SK-N-SH (cell line): Measurements from ENCODE around the gene SCAMP2. TPM values are rescaled to one million over a fixed set of nuclear protein-coding genes. Genes with fewer than 3 reads are reported as not detected.

Experiments used
- CTCF ChIA-PET: fragments of 300-600, 350-600 bp; formaldehyde crosslinking; extraction: SDS; loops from one replicate; lab custom pipeline; 2021; lab: Yijun Ruan, JAX
- POLR2A ChIA-PET: fragments of 350-600 bp; sonication (Branson Sonifier 250); formaldehyde crosslinking; extraction: SDS; loops from one replicate; lab custom pipeline; 2020; ENCODE audit warnings: antibody characterized with exemption, inconsistent platforms; lab: Yijun Ruan, JAX
- DNase-seq: peaks from one replicate; pipeline ENCODE4 v3.0.0; 2012
- H2AFZ ChIP-seq: fragments of 200-600 bp; sonication (generic); 2 replicates; pipeline ENCODE4 v1.8.1; 2016; ENCODE audit warnings: antibody characterized with exemption, mild to moderate bottlenecking, low read depth
- H3F3A ChIP-seq: fragments of 200-600 bp; sonication (generic); replicated peaks from 2 replicates; pipeline ENCODE3; 2016; ENCODE audit warnings: antibody characterized with exemption, mild to moderate bottlenecking; ENCODE audit not compliant: insufficient read depth
- H3K27ac ChIP-seq, 2 experiments: fragments of 200-500 bp in 1 of 2; fragments of 200-600 bp in 1 of 2; sonication (Bioruptor generic) in 1 of 2; sonication (generic), shearing (Covaris generic) in 1 of 2; 2 replicates each; pipeline versions ENCODE4 v1.5.1 to v1.6.1; 2014 to 2016; ENCODE audit warnings: low read depth in 2 of 2, inconsistent platforms in 1 of 2, low read length in 1 of 2, mild to moderate bottlenecking in 1 of 2, mixed read lengths in 1 of 2
- H3K27me3 ChIP-seq: fragments of 200-600 bp; sonication (generic), shearing (Covaris generic); 2 replicates; pipeline ENCODE4 v1.6.1; 2016; ENCODE audit warnings: mixed run types; ENCODE audit not compliant: insufficient read depth
- H3K36me3 ChIP-seq, 2 experiments: fragments of 200-500 bp in 1 of 2; fragments of 200-600 bp in 1 of 2; sonication (Bioruptor generic) in 1 of 2; sonication (generic) in 1 of 2; replicated peaks in 1 of 2; 2 replicates each; pipeline versions ENCODE3 to v1.5.1; 2014 to 2016; ENCODE audit warnings: low read length in 1 of 2, mild to moderate bottlenecking in 1 of 2; ENCODE audit not compliant: insufficient read depth in 2 of 2, control insufficient read depth in 1 of 2
- H3K4me1 ChIP-seq, 2 experiments: fragments of 200-500 bp in 1 of 2; fragments of 200-600 bp in 1 of 2; sonication (Bioruptor generic) in 1 of 2; sonication (generic), shearing (Covaris generic) in 1 of 2; 2 replicates each; pipeline versions ENCODE4 v1.5.1 to v1.6.1; 2014 to 2016; ENCODE audit warnings: low read depth in 1 of 2, low read length in 1 of 2, mixed run types in 1 of 2; ENCODE audit not compliant: insufficient read depth in 2 of 2, control insufficient read depth in 1 of 2
- H3K4me2 ChIP-seq: fragments of 200-600 bp; sonication (generic), shearing (Covaris generic); 2 replicates; pipeline ENCODE4 v1.6.1; 2017; ENCODE audit warnings: mixed run types
- H3K4me3 ChIP-seq, 2 experiments: fragments of 200-500 bp in 1 of 2; fragments of 200-600 bp in 1 of 2; sonication (Bioruptor generic) in 1 of 2; sonication (generic), shearing (Covaris generic) in 1 of 2; 2 replicates each; pipeline versions ENCODE4 v1.5.1 to v1.8.1; 2014 to 2016; ENCODE audit warnings: low read depth in 2 of 2, inconsistent platforms in 1 of 2, low read length in 1 of 2, mild to moderate bottlenecking in 1 of 2, mixed read lengths in 1 of 2, moderate library complexity in 1 of 2
- H3K79me2 ChIP-seq: fragments of 200-600 bp; sonication (generic); 2 replicates; pipeline ENCODE4 v1.8.1; 2017; ENCODE audit warnings: mild to moderate bottlenecking; ENCODE audit not compliant: insufficient read depth
- H3K9ac ChIP-seq: fragments of 200-600 bp; sonication (generic); 2 replicates; pipeline ENCODE4 v1.6.1; 2017; ENCODE audit warnings: mixed run types
- H3K9me2 ChIP-seq: fragments of 200-600 bp; sonication (generic); 2 replicates; pipeline ENCODE4 v1.6.1; 2017; ENCODE audit warnings: mixed run types
- H3K9me3 ChIP-seq: fragments of 200-600 bp; sonication (generic); 2 replicates; pipeline ENCODE4 v1.6.1; 2017; ENCODE audit warnings: mixed run types, mild to moderate bottlenecking, moderate library complexity
- H4K20me1 ChIP-seq: fragments of 200-600 bp; sonication (generic); 2 replicates; pipeline ENCODE4 v1.6.1; 2017; ENCODE audit warnings: mild to moderate bottlenecking, mixed run types; ENCODE audit not compliant: insufficient read depth
- CHD2 ChIP-seq: fragments of 150-350 bp; IDR thresholded peaks from 2 replicates; pipeline ENCODE4 v1.6.1; 2018; ENCODE audit warnings: low read length; ENCODE audit not compliant: partially characterized antibody
- ELF1 ChIP-seq: IDR thresholded peaks from 2 replicates; pipeline ENCODE4 v1.4.0; 2012
- FOXJ3 ChIP-seq: sonication (generic); formaldehyde crosslinking; IDR thresholded peaks from 2 replicates; pipeline ENCODE4 v1.5.1; 2020; ENCODE audit warnings: mild to moderate bottlenecking, missing genetic modification reagents
- IRF3 ChIP-seq: fragments of 150-350 bp; IDR thresholded peaks from 2 replicates; pipeline ENCODE4 v1.6.1; 2016; ENCODE audit warnings: mild to moderate bottlenecking, low read depth, low read length
- MAX ChIP-seq: IDR thresholded peaks from 2 replicates; pipeline ENCODE4 v1.4.0; 2012; ENCODE audit warnings: low read depth
- MEF2A ChIP-seq: IDR thresholded peaks from 2 replicates; pipeline ENCODE4 v1.4.0; 2012; ENCODE audit warnings: low read depth, borderline replicate concordance
- POLR2AphosphoS5 ChIP-seq: IDR thresholded peaks from 2 replicates; pipeline ENCODE4 v1.6.1; 2012; ENCODE audit warnings: low read depth, low read length
- RAD21 ChIP-seq: IDR thresholded peaks from 2 replicates; pipeline ENCODE4 v1.6.1; 2012; ENCODE audit warnings: mild to moderate bottlenecking, low read length
- RCOR1 ChIP-seq: fragments of 150-350 bp; IDR thresholded peaks from 2 replicates; pipeline ENCODE4 v1.6.1; 2017; ENCODE audit warnings: antibody characterized with exemption, low read length
- REST ChIP-seq: IDR thresholded peaks from 2 replicates; pipeline ENCODE4 v1.6.1; 2012; ENCODE audit warnings: mild to moderate bottlenecking, low read depth, low read length, moderate library complexity
- RFX5 ChIP-seq: IDR thresholded peaks from 2 replicates; pipeline ENCODE4 v1.6.1; 2012; ENCODE audit warnings: mild to moderate bottlenecking, improper control_type of control experiment, low read length
- RXRA ChIP-seq: IDR thresholded peaks from 2 replicates; pipeline ENCODE4 v1.4.0; 2012; ENCODE audit warnings: low read depth, mild to moderate bottlenecking, borderline replicate concordance
- WGBS: methylation state at CpG from one replicate; pipeline ENCODE4 v1.1.6; 2017; ENCODE audit warnings: low lambda C conversion rate; 5-methylcytosine and 5-hydroxymethylcytosine counted together
- polyA plus RNA-seq, 3 experiments: library from polyadenylated mRNA; depleted of rRNA; stranded (reverse); fragments of >200 nt; gene quantifications; 2 replicates each; pipeline ENCODE4 v1.2.3, GENCODE V29; 2012
- TF ChIP-seq, protein P1 (sequence below): fragments of 150-350 bp; IDR thresholded peaks from 2 replicates; pipeline ENCODE4 v1.6.1; 2017; ENCODE audit warnings: antibody characterized with exemption, low read length, low read depth, borderline replicate concordance

The SCAMP2 gene
- polyA plus RNA-seq, 1 of the 3 experiments (the other 2 are of a cell fraction), result 88.1 TPM

- WGBS, result 92% methylated on average over 18 of the region's 31 CpGs
- no peaks in the 10 kb centered on the region for H4K20me1 ChIP-seq
- POLR2A ChIA-PET, result interaction anchor here (1.3 kb wide), 1 partner anchor 117 kb away, joined by 4 read pairs; the partner anchor contains the start of gene RPP25
- H3K4me2 ChIP-seq, result no peak overlapping the region
- peaks cover 0 to 23% of the 10 kb centered on the region in 2 experiments; a peak in 2 of 4 replicates for H3K4me1 ChIP-seq
- no peaks in the 10 kb centered on the region for H3K27me3 ChIP-seq
- H3K27ac ChIP-seq, result no peak overlapping the region
- no peaks in the 10 kb centered on the region for H3K9me2 ChIP-seq
- no peak overlapping the region for H2AFZ ChIP-seq
- H3K79me2 ChIP-seq, result no peaks in the 10 kb centered on the region
- no peak overlapping the region for H3K4me3 ChIP-seq
- no peak for DNase-seq
- peaks cover 0 to 36% of the 10 kb centered on the region in 2 experiments for H3K36me3 ChIP-seq
- no peak for TF ChIP-seq FOXJ3 (CRISPR knock-in tag)
- no peak for TF ChIP-seq CHD2
- TF ChIP-seq RFX5, result no peak
- TF ChIP-seq ELF1, result no peak
- no peak for TF ChIP-seq POLR2AphosphoS5
- no peak for TF ChIP-seq REST
- no peak for TF ChIP-seq IRF3
- no peak for TF ChIP-seq RXRA
- TF ChIP-seq MAX, result no peak
- TF ChIP-seq RCOR1, result no peak
- TF ChIP-seq MEF2A, result no peak
- no peak for TF ChIP-seq RAD21
- TF ChIP-seq, protein P1, sequence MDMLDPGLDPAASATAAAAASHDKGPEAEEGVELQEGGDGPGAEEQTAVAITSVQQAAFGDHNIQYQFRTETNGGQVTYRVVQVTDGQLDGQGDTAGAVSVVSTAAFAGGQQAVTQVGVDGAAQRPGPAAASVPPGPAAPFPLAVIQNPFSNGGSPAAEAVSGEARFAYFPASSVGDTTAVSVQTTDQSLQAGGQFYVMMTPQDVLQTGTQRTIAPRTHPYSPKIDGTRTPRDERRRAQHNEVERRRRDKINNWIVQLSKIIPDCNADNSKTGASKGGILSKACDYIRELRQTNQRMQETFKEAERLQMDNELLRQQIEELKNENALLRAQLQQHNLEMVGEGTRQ, result no peak
- H3K9me3 ChIP-seq, result no peaks in the 10 kb centered on the region
- no peaks in the 10 kb centered on the region for H3F3A ChIP-seq
- CTCF ChIA-PET, result interaction anchor here (0.7 to 10.8 kb wide), 5 partner anchors 12 to 69 kb away, joined by 3 to 95 read pairs (median 3); no protein-coding TSS in a partner anchor
- no peak overlapping the region for H3K9ac ChIP-seq
These were observed 33.4 kb downstream of the SCAMP2 start for GRCh38 chr15:74839526-74840395.
